Mesenchymal stem cell (in vitro differentiated cells and primary cell): ENCODE results near the gene CETP.
A peak's percentile ranks its signal among the peaks of the same experiment; 100 is the strongest.

Experiments
- DNase-seq: peaks from one replicate; pipeline ENCODE4 v3.0.0-alpha.2; 2013
- H2AFZ ChIP-seq: one replicate; pipeline ENCODE4 v1.6.1; 2013; ENCODE audit warnings: low read depth, mild to moderate bottlenecking, control low read depth, inconsistent platforms, low read length, moderate library complexity
- H2AK5ac ChIP-seq: 2 replicates; pipeline ENCODE4 v1.6.1; 2013; ENCODE audit warnings: low read length, moderate library complexity, mild to moderate bottlenecking, inconsistent platforms; ENCODE audit not compliant: severe bottlenecking
- H2BK120ac ChIP-seq: one replicate; pipeline ENCODE4 v1.6.1; 2013; ENCODE audit warnings: low read depth, mild to moderate bottlenecking, inconsistent platforms, low read length, moderate library complexity
- H2BK12ac ChIP-seq, 2 experiments: one replicate each; pipeline ENCODE4 v1.6.1; 2013; ENCODE audit warnings: inconsistent platforms in 2 of 2, low read length in 2 of 2, mild to moderate bottlenecking in 2 of 2, moderate library complexity in 2 of 2, control low read depth in 1 of 2
- H2BK15ac ChIP-seq: one replicate; pipeline ENCODE4 v1.6.1; 2013; ENCODE audit warnings: mild to moderate bottlenecking, low read depth, inconsistent platforms; ENCODE audit not compliant: poor library complexity, severe bottlenecking
- H2BK5ac ChIP-seq: 2 replicates; pipeline ENCODE4 v1.6.1; 2013; ENCODE audit warnings: low read depth, mild to moderate bottlenecking, low read length, control low read depth, inconsistent platforms; ENCODE audit not compliant: poor library complexity, severe bottlenecking
- H3K14ac ChIP-seq, 2 experiments: one replicate each; pipeline ENCODE4 v1.6.1; 2013; ENCODE audit warnings: inconsistent platforms in 2 of 2, low read length in 2 of 2, control low read depth in 1 of 2, mild to moderate bottlenecking in 1 of 2, moderate library complexity in 1 of 2
- H3K18ac ChIP-seq, 2 experiments: one replicate each; pipeline ENCODE4 v1.6.1; 2013; ENCODE audit warnings: inconsistent platforms in 2 of 2, low read length in 2 of 2, control low read depth in 1 of 2, low read depth in 1 of 2, mild to moderate bottlenecking in 1 of 2
- H3K23ac ChIP-seq, 2 experiments: one replicate each; pipeline ENCODE4 v1.6.1; 2013; ENCODE audit warnings: inconsistent platforms in 2 of 2, low read length in 2 of 2, mild to moderate bottlenecking in 2 of 2, moderate library complexity in 2 of 2, control low read depth in 1 of 2
- H3K27ac ChIP-seq: 2 replicates; pipeline ENCODE4 v1.5.1; 2013; ENCODE audit warnings: mild to moderate bottlenecking, moderate library complexity, low read length, control low read depth, inconsistent platforms; ENCODE audit not compliant: poor library complexity, severe bottlenecking
- H3K27me3 ChIP-seq, 2 experiments: 2 replicates each; pipeline versions ENCODE4 v1.6.1 to v1.7.0; 2013; ENCODE audit warnings: low read length in 2 of 2, mild to moderate bottlenecking in 2 of 2, moderate library complexity in 2 of 2, control low read depth in 1 of 2, inconsistent platforms in 1 of 2; ENCODE audit not compliant: control insufficient read depth in 1 of 2, insufficient read depth in 1 of 2
- H3K36me3 ChIP-seq, 2 experiments: 2 replicates each; pipeline versions ENCODE4 v1.6.1 to v1.7.0; 2013; ENCODE audit warnings: low read length in 2 of 2, control low read depth in 1 of 2, inconsistent platforms in 1 of 2, low read depth in 1 of 2, mild to moderate bottlenecking in 1 of 2; ENCODE audit not compliant: insufficient read depth in 2 of 2, control insufficient read depth in 1 of 2
- H3K4ac ChIP-seq, 2 experiments: one replicate each; pipeline ENCODE4 v1.6.1; 2013; ENCODE audit warnings: inconsistent platforms in 2 of 2, low read length in 2 of 2, mild to moderate bottlenecking in 2 of 2, moderate library complexity in 2 of 2, control low read depth in 1 of 2, low read depth in 1 of 2
- H3K4me1 ChIP-seq: 2 replicates; pipeline ENCODE4 v1.6.1; 2013; ENCODE audit warnings: low read depth, low read length, control low read depth; ENCODE audit not compliant: control insufficient read depth, insufficient read depth
- H3K4me2 ChIP-seq: 2 replicates; pipeline ENCODE4 v1.6.1; 2013; ENCODE audit warnings: low read length, mild to moderate bottlenecking, inconsistent platforms; ENCODE audit not compliant: poor library complexity, severe bottlenecking
- H3K4me3 ChIP-seq, 2 experiments: 2 replicates each; pipeline versions ENCODE4 v1.5.1 to v1.7.0; 2013; ENCODE audit warnings: low read length in 2 of 2, mild to moderate bottlenecking in 2 of 2, control low read depth in 1 of 2, low read depth in 1 of 2; ENCODE audit not compliant: insufficient read depth in 1 of 2
- H3K79me1 ChIP-seq: replicated peaks from 2 replicates; pipeline ENCODE4 v1.6.1; 2013; ENCODE audit warnings: mild to moderate bottlenecking, control low read depth, low read length, inconsistent platforms; ENCODE audit not compliant: poor library complexity, severe bottlenecking
- H3K9ac ChIP-seq: 2 replicates; pipeline ENCODE4 v1.7.0; 2013; ENCODE audit warnings: mild to moderate bottlenecking, low read length, moderate library complexity
- H3K9me3 ChIP-seq: 2 replicates; pipeline ENCODE4 v1.7.0; 2013; ENCODE audit warnings: mild to moderate bottlenecking, low read length; ENCODE audit not compliant: control insufficient read depth
- H4K8ac ChIP-seq: one replicate; pipeline ENCODE4 v1.6.1; 2013; ENCODE audit warnings: inconsistent platforms, mild to moderate bottlenecking, low read length, moderate library complexity
- H4K91ac ChIP-seq: one replicate; pipeline ENCODE4 v1.6.1; 2013; ENCODE audit warnings: mild to moderate bottlenecking, low read length, inconsistent platforms
- WGBS: methylation state at CpG from one replicate; pipeline ENCODE4 v1.1.7; 2013; ENCODE audit warnings: mixed read lengths; 5-methylcytosine and 5-hydroxymethylcytosine counted together

Gene CETP

DNA sequence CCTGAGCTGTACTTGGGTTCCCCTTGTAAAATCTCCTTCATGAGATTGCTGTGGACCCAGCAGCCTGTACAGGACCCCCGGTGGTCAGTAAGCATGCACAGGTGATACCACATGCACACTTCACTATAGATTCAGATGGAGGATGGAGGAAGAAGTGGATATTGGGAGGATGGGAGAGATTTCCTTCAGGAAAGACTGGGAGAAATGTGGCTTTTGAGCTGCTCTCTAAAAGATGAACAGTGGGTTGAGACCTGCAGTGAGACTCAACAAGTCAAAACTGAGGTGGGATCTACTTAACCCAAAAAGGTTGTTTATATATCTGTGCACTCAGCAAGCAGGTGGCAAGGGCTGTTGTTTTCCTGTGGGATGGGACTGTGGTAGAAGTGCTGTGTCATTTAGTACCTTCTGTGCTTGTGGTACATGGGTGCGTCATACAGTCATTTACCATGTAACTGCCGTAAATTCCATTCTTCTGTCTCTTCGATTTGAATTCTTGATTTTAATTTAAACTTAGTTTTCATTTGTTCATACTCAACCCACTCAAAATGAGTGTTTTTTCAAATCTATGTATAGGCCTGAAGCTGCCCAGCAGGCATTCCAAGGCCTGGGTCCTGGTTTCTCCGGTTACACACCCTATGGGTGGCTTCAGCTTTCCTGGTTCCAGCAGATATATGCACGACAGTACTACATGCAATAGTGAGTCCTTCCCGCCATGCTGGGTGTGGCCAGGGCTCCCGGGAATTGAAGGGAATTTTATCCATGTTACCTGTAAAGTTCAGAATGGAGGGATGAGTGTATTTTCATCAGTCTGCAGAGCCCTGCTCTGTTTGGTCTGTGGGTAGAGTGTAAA lies 22.9 kb upstream of the CETP start:
- Histone ChIP-seq H3K4me3 (no peak overlapping the region), H3K18ac (no peak overlapping the region), H3K23ac (no peak overlapping the region), H3K4ac (no peak overlapping the region), H2AK5ac (no peak overlapping the region), H3K79me1 (peaks cover 22% of the 10 kb centered on the region), H3K14ac (no peak overlapping the region), H2BK5ac (no peak overlapping the region), H3K36me3 (peaks cover 46 to 93% of the 10 kb centered on the region in 2 experiments), H2BK15ac (no peak overlapping the region), H3K4me1 (peaks cover under 1% of the 10 kb centered on the region), H3K9me3 (no peaks in the 10 kb centered on the region), H2BK12ac (no peak overlapping the region), H2AFZ (no peak overlapping the region), H3K9ac (no peak overlapping the region), H3K27me3 (no peaks in the 10 kb centered on the region), H3K4me2 (no peak overlapping the region), H3K27ac (no peak overlapping the region), H4K91ac (no peak overlapping the region), H2BK120ac (no peak overlapping the region), H4K8ac (no peak overlapping the region)
- DNase-seq = no peak
- WGBS = 92% methylated on average over 8 of the region's 8 CpGs

DNA sequence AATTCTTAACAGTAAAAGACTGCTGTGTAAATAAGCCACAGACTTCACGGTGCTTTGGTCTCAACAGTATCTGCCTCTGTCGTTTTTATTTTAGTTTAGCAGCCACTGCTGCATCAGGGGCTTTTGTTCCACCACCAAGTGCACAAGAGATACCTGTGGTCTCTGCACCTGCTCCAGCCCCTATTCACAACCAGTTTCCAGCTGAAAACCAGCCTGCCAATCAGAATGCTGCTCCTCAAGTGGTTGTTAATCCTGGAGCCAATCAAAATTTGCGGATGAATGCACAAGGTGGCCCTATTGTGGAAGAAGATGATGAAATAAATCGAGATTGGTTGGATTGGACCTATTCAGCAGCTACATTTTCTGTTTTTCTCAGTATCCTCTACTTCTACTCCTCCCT lies 21.9 kb upstream of the CETP start:
- Histone ChIP-seq H3K4me1 (peaks cover 2% of the 10 kb centered on the region), H2AFZ (no peak overlapping the region), H2BK12ac (no peak overlapping the region), H3K23ac (no peak overlapping the region), H3K36me3 (peaks cover 48 to 98% of the 10 kb centered on the region in 2 experiments), H3K4me3 (no peak overlapping the region), H3K9me3 (no peaks in the 10 kb centered on the region), H3K27me3 (no peaks in the 10 kb centered on the region), H3K4me2 (no peak overlapping the region), H3K4ac (no peak overlapping the region), H3K18ac (no peak overlapping the region), H2BK15ac (no peak overlapping the region), H2BK5ac (no peak overlapping the region), H3K9ac (no peak overlapping the region), H3K79me1 (peaks cover 22% of the 10 kb centered on the region), H2AK5ac (no peak overlapping the region), H4K8ac (no peak overlapping the region), H2BK120ac (no peak overlapping the region), H3K27ac (no peak overlapping the region), H4K91ac (no peak overlapping the region), H3K14ac (no peak overlapping the region)
- DNase-seq = no peak
- 96% methylated on average over 2 of the region's 4 CpGs for WGBS

DNA sequence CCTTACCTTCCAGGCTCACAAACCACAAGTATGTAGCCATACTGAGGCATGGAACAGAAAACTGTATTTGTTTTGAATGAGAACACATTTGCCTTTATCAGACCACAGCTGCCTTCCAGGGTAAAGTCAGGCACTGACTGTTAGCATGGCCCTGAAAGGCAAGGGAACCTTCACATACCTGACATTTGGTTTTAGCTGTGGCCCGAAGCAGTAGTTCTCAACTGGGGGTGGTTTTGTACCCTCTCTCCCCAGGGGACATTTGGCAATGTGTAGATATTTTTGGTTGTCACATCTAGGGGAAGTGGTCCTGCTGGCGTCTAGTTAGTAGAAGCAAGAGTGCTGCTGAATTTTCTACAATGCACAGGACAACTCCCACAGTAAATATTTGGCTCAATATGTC lies 20.7 kb upstream of the CETP start:
- H3K9me3 ChIP-seq = no peaks in the 10 kb centered on the region
- H3K27ac ChIP-seq = peak overlapping the region; percentile 5
- no peak overlapping the region for H4K8ac ChIP-seq
- no peak overlapping the region for H3K23ac ChIP-seq
- no peak overlapping the region for H2BK120ac ChIP-seq
- H3K4me1 ChIP-seq = peaks cover 7% of the 10 kb centered on the region
- H2BK15ac ChIP-seq = no peak overlapping the region
- no peak overlapping the region for H2BK12ac ChIP-seq
- no peak overlapping the region for H3K18ac ChIP-seq
- no peak overlapping the region for H3K4me3 ChIP-seq
- peak overlapping the region in 1 of 2 experiments; percentile 72 for H3K14ac ChIP-seq
- peaks cover 22% of the 10 kb centered on the region for H3K79me1 ChIP-seq
- no peak overlapping the region for H2AFZ ChIP-seq
- H3K4ac ChIP-seq = no peak overlapping the region
- peaks cover 48 to 96% of the 10 kb centered on the region in 2 experiments for H3K36me3 ChIP-seq
- 100% methylated on average over 1 of the region's 2 CpGs for WGBS
- H2AK5ac ChIP-seq = no peak overlapping the region
- H2BK5ac ChIP-seq = no peak overlapping the region
- H4K91ac ChIP-seq = no peak overlapping the region
- peak overlapping the region; percentile 9 for H3K9ac ChIP-seq
- H3K27me3 ChIP-seq = no peaks in the 10 kb centered on the region
- no peak for DNase-seq
- peak overlapping the region; percentile 7 for H3K4me2 ChIP-seq

DNA sequence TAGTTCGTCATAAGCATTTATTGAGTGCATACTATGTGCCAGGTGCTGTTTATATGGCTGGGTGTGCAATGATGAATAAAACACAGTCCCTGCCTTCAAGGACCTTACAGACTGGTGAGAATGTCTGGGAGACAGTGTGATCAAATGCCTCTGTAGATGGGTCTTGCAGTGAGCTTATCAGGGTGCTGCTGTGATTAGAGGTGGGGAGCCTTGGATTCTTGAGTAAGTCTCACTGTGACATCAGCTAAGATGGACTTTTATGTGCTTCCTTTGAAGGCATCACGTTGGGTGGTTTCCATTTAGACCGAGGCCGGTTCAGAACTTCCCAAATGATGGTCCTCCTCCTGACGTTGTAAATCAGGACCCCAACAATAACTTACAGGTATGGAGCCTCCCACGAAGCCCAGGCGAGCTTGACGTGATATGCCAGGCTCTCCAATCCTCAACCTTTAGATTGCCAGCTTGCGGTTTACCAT lies 19.9 kb upstream of the CETP start:
- Histone ChIP-seq H3K18ac (no peak overlapping the region), H3K4ac (no peak overlapping the region), H3K4me2 (no peak overlapping the region), H3K4me1 (peaks cover 10% of the 10 kb centered on the region), H4K91ac (no peak overlapping the region), H2BK15ac (no peak overlapping the region), H2BK12ac (no peak overlapping the region), H3K27me3 (no peaks in the 10 kb centered on the region), H2BK120ac (no peak overlapping the region), H2AFZ (no peak overlapping the region), H3K14ac (no peak overlapping the region), H3K79me1 (peaks cover 20% of the 10 kb centered on the region), H3K36me3 (peaks cover 49 to 94% of the 10 kb centered on the region in 2 experiments), H2BK5ac (no peak overlapping the region), H3K4me3 (no peak overlapping the region), H4K8ac (no peak overlapping the region), H3K27ac (no peak overlapping the region), H3K23ac (no peak overlapping the region), H3K9me3 (no peaks in the 10 kb centered on the region), H3K9ac (no peak overlapping the region), H2AK5ac (no peak overlapping the region)
- DNase-seq = no peak
- 92% methylated on average over 9 of the region's 9 CpGs for WGBS
